OCI-LY7 (cell line): ENCODE measurements around the gene CCDC174. TPM values are rescaled to one million over a fixed set of nuclear protein-coding genes. Genes with fewer than 3 reads are reported as not detected.
"Not testable (repeated sequence)": the region's sequence is repeated elsewhere in the genome, so short reads cannot be mapped to it uniquely, and the experiment has no call there.

Experiments
- BruUV-seq: library from RNA; stranded (reverse); fragments of 400-500 nt; replicated peaks from 2 replicates; lab custom pipeline; 2021; lab: Mats Ljungman, UMichigan
- CTCF ChIA-PET: fragments of 300-600 bp; sonication (Branson Sonifier 250); formaldehyde crosslinking; loops from one replicate; lab custom pipeline; 2022; ENCODE audit warnings: antibody characterized with exemption; ENCODE audit not compliant: unreplicated experiment; lab: Charles Lee
- POLR2A ChIA-PET: fragments of 300-600 bp; sonication (Branson Sonifier 250); formaldehyde crosslinking; loops from one replicate; lab custom pipeline; 2022; ENCODE audit warnings: antibody characterized with exemption; lab: Charles Lee
- DNase-seq: peaks from one replicate; pipeline ENCODE4 v3.0.0-alpha.2; 2015; ENCODE audit warnings: low spot score
- H2AFZ ChIP-seq: fragments of 200-600 bp; sonication (generic), shearing (Covaris generic); 2 replicates; pipeline ENCODE4 v1.6.1; 2014; ENCODE audit warnings: mild to moderate bottlenecking, antibody characterized with exemption, low read length, moderate library complexity
- H3K27ac ChIP-seq: fragments of 200-600 bp; sonication (generic); 2 replicates; pipeline ENCODE4 v1.5.1; 2014; ENCODE audit warnings: mixed run types, low read depth, mild to moderate bottlenecking, moderate library complexity, low read length, inconsistent platforms; ENCODE audit not compliant: poor library complexity, severe bottlenecking
- H3K36me3 ChIP-seq: fragments of 200-600 bp; sonication (generic); 2 replicates; pipeline ENCODE4 v1.6.1; 2014; ENCODE audit warnings: mild to moderate bottlenecking, antibody characterized with exemption, low read length, moderate library complexity, mixed read lengths; ENCODE audit not compliant: insufficient read depth
- H3K4me1 ChIP-seq: fragments of 200-600 bp; sonication (generic); 2 replicates; pipeline ENCODE4 v1.5.1; 2014; ENCODE audit warnings: mild to moderate bottlenecking, low read length; ENCODE audit not compliant: insufficient read depth, poor library complexity, severe bottlenecking
- H3K4me2 ChIP-seq: fragments of 200-600 bp; sonication (generic); 2 replicates; pipeline ENCODE4 v1.6.1; 2014; ENCODE audit warnings: mild to moderate bottlenecking, low read length
- H3K4me3 ChIP-seq: fragments of 200-600 bp; sonication (generic); 2 replicates; pipeline ENCODE4 v1.5.1; 2014; ENCODE audit warnings: mild to moderate bottlenecking, low read depth, low read length; ENCODE audit not compliant: poor library complexity, severe bottlenecking
- H3K79me2 ChIP-seq: fragments of 200-600 bp; sonication (generic); 2 replicates; pipeline ENCODE4 v1.6.1; 2016; ENCODE audit warnings: low read depth, mild to moderate bottlenecking, low read length, moderate library complexity, mixed read lengths; ENCODE audit not compliant: insufficient read depth
- H3K9me2 ChIP-seq: fragments of 200-600 bp; sonication (generic); 2 replicates; pipeline ENCODE4 v1.6.1; 2016; ENCODE audit warnings: mild to moderate bottlenecking, low read length, mixed read lengths; ENCODE audit not compliant: insufficient read depth
- H3K9me3 ChIP-seq: fragments of 200-600 bp; sonication (generic); 2 replicates; pipeline ENCODE4 v1.6.1; 2014; ENCODE audit warnings: mild to moderate bottlenecking, mixed run types, low read length, mixed read lengths
- H4K20me1 ChIP-seq: fragments of 200-600 bp; sonication (generic); 2 replicates; pipeline ENCODE4 v1.6.1; 2014; ENCODE audit warnings: mild to moderate bottlenecking, antibody characterized with exemption, low read length, moderate library complexity, mixed read lengths; ENCODE audit not compliant: insufficient read depth
- EZH2phosphoT487 ChIP-seq: fragments of 200-600 bp; sonication (generic); IDR thresholded peaks from 2 replicates; pipeline ENCODE4 v1.6.1; 2018; ENCODE audit warnings: low read depth, borderline replicate concordance, mild to moderate bottlenecking, mixed run types, antibody characterized with exemption, low read length, moderate library complexity, mixed read lengths
- intact Hi-C: fragments of 100-400 bp; cut with micrococcal nuclease; formaldehyde crosslinking; loops from one replicate; pipeline ENCODE4 v1.10.0; 2022; ENCODE audit not compliant: unreplicated experiment
- total RNA-seq, 2 experiments: library from RNA; depleted of rRNA in 1 of 2; stranded (reverse); fragments of >200 nt in 1 of 2; shearing (Covaris generic) in 1 of 2; gene quantifications; 2 replicates each; pipeline ENCODE4 v1.2.3, GENCODE V29; 2014 to 2022
- TF ChIP-seq, protein P1 (sequence below): fragments of 200-600 bp; sonication (generic); conservative IDR thresholded peaks from 2 replicates; pipeline ENCODE4 v1.5.1; 2014; ENCODE audit warnings: mild to moderate bottlenecking, antibody characterized with exemption, low read length, moderate library complexity, mixed read lengths

The CCDC174 gene
- total RNA-seq, 2 experiments from 2014 or later = 11.2 to 22.7 TPM

DNA sequence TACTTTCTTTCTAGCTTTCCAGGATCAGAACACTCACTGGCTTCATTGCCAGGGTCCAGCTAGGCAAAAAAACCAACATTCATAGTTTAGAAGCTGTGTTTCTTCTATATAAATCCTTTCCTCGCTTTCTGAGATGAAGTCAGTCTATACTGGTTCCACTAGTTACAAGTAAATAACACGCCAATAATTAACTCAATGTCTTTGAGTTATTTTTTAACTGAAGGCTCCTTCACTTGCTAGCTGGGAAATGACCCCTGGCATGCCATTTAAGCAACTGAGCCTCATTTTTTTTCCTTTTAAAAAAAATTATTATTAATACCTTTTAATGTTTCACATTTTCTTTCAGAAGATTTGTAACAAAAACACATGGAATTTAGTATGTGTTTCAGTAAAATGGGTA is 2.1 kb upstream of the CCDC174 start:
- no TSS peak for BruUV-seq
- Histone ChIP-seq H3K4me1 (peaks cover 21% of the 10 kb centered on the region), H3K4me3 (no peak overlapping the region), H3K4me2 (no peak overlapping the region), H3K36me3 (peaks cover 8% of the 10 kb centered on the region), H3K9me2 (no peaks in the 10 kb centered on the region), H3K79me2 (peaks cover 28% of the 10 kb centered on the region), H3K9me3 (no peaks in the 10 kb centered on the region), H2AFZ (no peak overlapping the region), H4K20me1 (no peaks in the 10 kb centered on the region), H3K27ac (no peak overlapping the region)
- intact Hi-C loops = no loop called here
- TF ChIP-seq EZH2phosphoT487 = no peak
- TF ChIP-seq, protein P1, sequence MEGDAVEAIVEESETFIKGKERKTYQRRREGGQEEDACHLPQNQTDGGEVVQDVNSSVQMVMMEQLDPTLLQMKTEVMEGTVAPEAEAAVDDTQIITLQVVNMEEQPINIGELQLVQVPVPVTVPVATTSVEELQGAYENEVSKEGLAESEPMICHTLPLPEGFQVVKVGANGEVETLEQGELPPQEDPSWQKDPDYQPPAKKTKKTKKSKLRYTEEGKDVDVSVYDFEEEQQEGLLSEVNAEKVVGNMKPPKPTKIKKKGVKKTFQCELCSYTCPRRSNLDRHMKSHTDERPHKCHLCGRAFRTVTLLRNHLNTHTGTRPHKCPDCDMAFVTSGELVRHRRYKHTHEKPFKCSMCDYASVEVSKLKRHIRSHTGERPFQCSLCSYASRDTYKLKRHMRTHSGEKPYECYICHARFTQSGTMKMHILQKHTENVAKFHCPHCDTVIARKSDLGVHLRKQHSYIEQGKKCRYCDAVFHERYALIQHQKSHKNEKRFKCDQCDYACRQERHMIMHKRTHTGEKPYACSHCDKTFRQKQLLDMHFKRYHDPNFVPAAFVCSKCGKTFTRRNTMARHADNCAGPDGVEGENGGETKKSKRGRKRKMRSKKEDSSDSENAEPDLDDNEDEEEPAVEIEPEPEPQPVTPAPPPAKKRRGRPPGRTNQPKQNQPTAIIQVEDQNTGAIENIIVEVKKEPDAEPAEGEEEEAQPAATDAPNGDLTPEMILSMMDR = no peak
- POLR2A ChIA-PET = interaction anchor here (0.6 kb wide), 2 partner anchors 19 to 272 kb away, joined by 3 read pairs; no protein-coding TSS in a partner anchor
- CTCF ChIA-PET = no interaction called here
- no peak for DNase-seq

DNA sequence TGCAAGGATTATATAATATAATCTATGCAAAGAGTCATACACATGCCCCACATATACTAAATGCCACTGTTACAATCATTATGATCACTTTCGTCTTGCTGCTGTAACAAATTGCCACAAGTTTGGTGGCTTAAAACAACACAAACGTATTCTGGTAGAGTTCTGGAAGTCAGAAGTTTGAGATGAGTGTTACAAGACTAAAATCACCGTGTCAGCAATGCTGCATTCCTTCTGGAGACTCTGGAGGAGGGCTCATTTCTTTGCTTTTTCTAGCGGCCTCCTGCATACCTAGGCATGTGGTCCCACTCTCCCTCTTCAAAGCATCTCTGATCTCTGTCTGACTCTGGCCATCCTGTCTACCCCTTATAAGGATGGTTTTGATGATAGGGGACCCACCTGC is 1.4 kb upstream of the CCDC174 start:
- ChIA-PET CTCF (interaction anchor here (0.6 kb wide), 1 partner anchor 526 kb away, joined by 4 read pairs; no protein-coding TSS in a partner anchor), POLR2A (interaction anchor here (0.5 to 4.3 kb wide), 9 partner anchors 18 to 401 kb away, joined by 3 to 14 read pairs (median 5); no protein-coding TSS in a partner anchor)
- DNase-seq = no peak
- H3K9me2 ChIP-seq = no peaks in the 10 kb centered on the region
- intact Hi-C loops = loop anchor here (2.0 kb wide), 1 partner anchor 37 kb away; no protein-coding TSS in a partner anchor
- no peak for TF ChIP-seq EZH2phosphoT487
- TF ChIP-seq, protein P1 = no peak
- H3K9me3 ChIP-seq = no peaks in the 10 kb centered on the region
- peaks cover 16% of the 10 kb centered on the region for H3K36me3 ChIP-seq
- no peaks in the 10 kb centered on the region for H4K20me1 ChIP-seq
- H3K27ac ChIP-seq = no peak overlapping the region
- H3K4me3 ChIP-seq = peak overlapping the region; percentile 92
- H2AFZ ChIP-seq = no peak overlapping the region
- H3K4me1 ChIP-seq = peaks cover 21% of the 10 kb centered on the region
- peak overlapping the region; percentile 36 for H3K4me2 ChIP-seq
- H3K79me2 ChIP-seq = peaks cover 32% of the 10 kb centered on the region
- no TSS peak for BruUV-seq

DNA sequence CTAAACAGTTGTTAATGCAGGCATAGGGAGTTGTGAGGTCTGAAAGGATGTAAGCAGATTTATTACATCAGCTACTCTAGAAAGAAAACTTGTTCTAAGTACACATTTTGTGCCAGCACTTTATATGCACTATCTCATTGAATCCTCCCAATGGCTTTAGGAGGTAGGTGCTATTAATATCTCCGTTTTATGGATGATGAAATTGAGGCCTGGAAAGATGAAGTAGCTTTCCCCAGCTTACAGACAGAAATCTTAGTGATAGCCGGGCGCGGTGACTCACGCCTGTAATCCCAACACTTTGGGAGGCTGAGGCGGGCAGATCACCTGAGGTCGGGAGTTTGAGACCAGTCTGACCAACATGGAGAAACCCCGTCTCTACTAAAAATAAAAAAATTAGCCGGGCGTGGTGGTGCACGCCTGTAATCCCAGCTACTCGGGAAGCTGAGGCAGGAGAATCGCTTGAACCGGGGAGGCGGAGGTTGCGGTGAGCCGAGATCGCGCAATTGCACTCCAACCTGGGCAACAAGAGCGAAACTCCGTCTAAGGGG is 872 bp downstream of the CCDC174 start:
- peaks cover 21% of the 10 kb centered on the region for H3K4me1 ChIP-seq
- ChIA-PET CTCF (interaction anchor here (1.3 kb wide), 1 partner anchor 128 kb away, joined by 5 read pairs; no protein-coding TSS in a partner anchor), POLR2A (interaction anchor here (0.6 to 4.3 kb wide), 8 partner anchors 9 to 294 kb away, joined by 3 to 14 read pairs (median 7); no protein-coding TSS in a partner anchor)
- BruUV-seq, H3K9me2 ChIP-seq, intact Hi-C loops, H3K9me3 ChIP-seq, H4K20me1 ChIP-seq, DNase-seq: not testable (repeated sequence)
- peaks cover 32% of the 10 kb centered on the region for H3K79me2 ChIP-seq
- peak overlapping the region; percentile 59; the same call in 1 of the 2 replicates for H2AFZ ChIP-seq
- H3K27ac ChIP-seq = peak overlapping the region; percentile 29
- H3K4me2 ChIP-seq = peak overlapping the region; percentile 85
- peaks cover 38% of the 10 kb centered on the region for H3K36me3 ChIP-seq
- peak overlapping the region; percentile 92 for H3K4me3 ChIP-seq
